KMS-11 (cell line): ENCODE data around the gene CACNA1D.

Source experiments
- H2AFZ ChIP-seq: fragments of 200-600 bp; sonication (generic); 2 replicates; pipeline ENCODE4 v1.6.1; 2016; ENCODE audit warnings: antibody characterized with exemption, mixed run types, low read depth
- H3K27ac ChIP-seq: fragments of 200-600 bp; sonication (generic); 2 replicates; pipeline ENCODE4 v1.6.1; 2016; ENCODE audit warnings: mild to moderate bottlenecking, mixed run types
- H3K27me3 ChIP-seq: fragments of 200-600 bp; sonication (generic); 2 replicates; pipeline ENCODE4 v1.6.1; 2017; ENCODE audit warnings: mild to moderate bottlenecking, low read depth, mixed run types, moderate library complexity; ENCODE audit not compliant: insufficient read depth
- H3K36me3 ChIP-seq: fragments of 200-600 bp; sonication (generic); 2 replicates; pipeline ENCODE4 v1.6.1; 2017; ENCODE audit warnings: mild to moderate bottlenecking, mixed run types; ENCODE audit not compliant: insufficient read depth
- H3K4me1 ChIP-seq: fragments of 200-600 bp; sonication (generic); 2 replicates; pipeline ENCODE4 v1.6.1; 2016; ENCODE audit warnings: mild to moderate bottlenecking, low read depth, mixed run types; ENCODE audit not compliant: poor library complexity, severe bottlenecking
- H3K4me2 ChIP-seq: fragments of 200-600 bp; sonication (generic); 2 replicates; pipeline ENCODE4 v1.7.0; 2016; ENCODE audit warnings: mild to moderate bottlenecking, mixed run types
- H3K4me3 ChIP-seq: fragments of 200-600 bp; sonication (generic); IDR thresholded peaks from 2 replicates; pipeline ENCODE4 v1.6.1; 2017; ENCODE audit warnings: low read depth, low read length, mixed read lengths; ENCODE audit not compliant: insufficient read depth
- H3K79me2 ChIP-seq: fragments of 200-600 bp; sonication (generic); 2 replicates; pipeline ENCODE4 v1.6.1; 2016; ENCODE audit warnings: low read depth, mixed run types; ENCODE audit not compliant: insufficient read depth
- H3K9ac ChIP-seq: fragments of 200-600 bp; sonication (generic); 2 replicates; pipeline ENCODE4 v1.6.1; 2016; ENCODE audit warnings: mild to moderate bottlenecking, mixed run types
- H4K20me1 ChIP-seq: fragments of 200-600 bp; sonication (generic); 2 replicates; pipeline ENCODE4 v1.6.1; 2016; ENCODE audit warnings: mild to moderate bottlenecking, mixed run types; ENCODE audit not compliant: insufficient read depth
- TF ChIP-seq, protein P1 (sequence below): fragments of 200-600 bp; sonication (generic); conservative IDR thresholded peaks from 2 replicates; pipeline ENCODE4 v1.6.1; 2017; ENCODE audit warnings: low read depth, mild to moderate bottlenecking, antibody characterized with exemption, low read length, moderate library complexity, mixed read lengths

Gene CACNA1D

DNA sequence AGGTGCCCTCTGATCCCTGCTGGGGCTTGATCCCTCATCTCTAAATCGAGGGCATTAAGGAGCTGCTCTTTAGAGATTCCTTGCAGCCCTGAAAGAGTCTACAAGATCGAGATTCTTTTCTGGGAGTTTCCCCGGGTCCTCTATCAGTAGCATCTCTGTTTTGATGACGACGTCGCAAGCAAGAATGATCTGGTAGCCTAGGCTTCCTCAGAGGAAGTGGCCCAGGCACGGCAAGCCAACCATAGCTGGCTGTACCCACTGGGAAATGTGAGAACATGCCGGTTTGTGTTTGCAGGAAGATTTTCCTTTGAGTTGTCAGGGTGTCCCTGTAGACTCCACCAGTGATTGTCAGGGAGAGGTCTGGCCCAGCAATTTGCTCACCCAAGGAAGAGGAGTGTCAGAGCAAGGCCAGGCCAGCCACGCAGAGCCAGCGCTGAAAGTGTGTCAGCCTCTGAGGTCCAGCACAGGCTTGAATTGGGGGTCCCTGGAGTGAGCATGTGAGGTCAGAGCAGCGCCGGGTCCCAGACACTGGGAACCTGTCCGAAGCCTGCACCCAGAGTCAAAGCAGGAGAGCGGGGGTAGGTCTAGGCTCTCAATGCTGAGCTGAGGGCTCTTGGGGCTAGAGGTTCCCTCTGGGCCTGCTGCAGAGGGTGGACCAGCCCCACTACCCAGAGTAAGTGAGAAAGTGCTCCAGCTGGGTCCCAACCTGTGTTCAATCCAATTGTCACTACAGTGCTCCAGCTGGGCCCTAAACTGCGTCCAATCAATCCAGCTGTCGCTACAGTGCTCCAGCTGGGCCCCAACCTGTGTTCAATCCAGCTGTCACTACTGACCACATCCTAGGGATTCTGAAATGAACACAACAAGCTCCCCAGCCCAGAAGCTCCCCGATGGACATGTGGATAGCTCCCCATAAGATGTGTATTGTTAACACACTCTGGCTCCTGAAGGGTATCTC lies 256.1 kb downstream of the CACNA1D start:
- no peaks in the 10 kb centered on the region for H3K27me3 ChIP-seq
- no peak overlapping the region for H3K4me2 ChIP-seq
- H4K20me1 ChIP-seq, result no peaks in the 10 kb centered on the region
- H3K4me1 ChIP-seq, result no peaks in the 10 kb centered on the region
- no peak overlapping the region for H2AFZ ChIP-seq
- TF ChIP-seq, protein P1, sequence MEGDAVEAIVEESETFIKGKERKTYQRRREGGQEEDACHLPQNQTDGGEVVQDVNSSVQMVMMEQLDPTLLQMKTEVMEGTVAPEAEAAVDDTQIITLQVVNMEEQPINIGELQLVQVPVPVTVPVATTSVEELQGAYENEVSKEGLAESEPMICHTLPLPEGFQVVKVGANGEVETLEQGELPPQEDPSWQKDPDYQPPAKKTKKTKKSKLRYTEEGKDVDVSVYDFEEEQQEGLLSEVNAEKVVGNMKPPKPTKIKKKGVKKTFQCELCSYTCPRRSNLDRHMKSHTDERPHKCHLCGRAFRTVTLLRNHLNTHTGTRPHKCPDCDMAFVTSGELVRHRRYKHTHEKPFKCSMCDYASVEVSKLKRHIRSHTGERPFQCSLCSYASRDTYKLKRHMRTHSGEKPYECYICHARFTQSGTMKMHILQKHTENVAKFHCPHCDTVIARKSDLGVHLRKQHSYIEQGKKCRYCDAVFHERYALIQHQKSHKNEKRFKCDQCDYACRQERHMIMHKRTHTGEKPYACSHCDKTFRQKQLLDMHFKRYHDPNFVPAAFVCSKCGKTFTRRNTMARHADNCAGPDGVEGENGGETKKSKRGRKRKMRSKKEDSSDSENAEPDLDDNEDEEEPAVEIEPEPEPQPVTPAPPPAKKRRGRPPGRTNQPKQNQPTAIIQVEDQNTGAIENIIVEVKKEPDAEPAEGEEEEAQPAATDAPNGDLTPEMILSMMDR, result no peak
- no peaks in the 10 kb centered on the region for H3K36me3 ChIP-seq
- H3K79me2 ChIP-seq, result no peaks in the 10 kb centered on the region
- H3K27ac ChIP-seq, result no peak overlapping the region
- H3K4me3 ChIP-seq, result no peak overlapping the region
- H3K9ac ChIP-seq, result no peak overlapping the region

DNA sequence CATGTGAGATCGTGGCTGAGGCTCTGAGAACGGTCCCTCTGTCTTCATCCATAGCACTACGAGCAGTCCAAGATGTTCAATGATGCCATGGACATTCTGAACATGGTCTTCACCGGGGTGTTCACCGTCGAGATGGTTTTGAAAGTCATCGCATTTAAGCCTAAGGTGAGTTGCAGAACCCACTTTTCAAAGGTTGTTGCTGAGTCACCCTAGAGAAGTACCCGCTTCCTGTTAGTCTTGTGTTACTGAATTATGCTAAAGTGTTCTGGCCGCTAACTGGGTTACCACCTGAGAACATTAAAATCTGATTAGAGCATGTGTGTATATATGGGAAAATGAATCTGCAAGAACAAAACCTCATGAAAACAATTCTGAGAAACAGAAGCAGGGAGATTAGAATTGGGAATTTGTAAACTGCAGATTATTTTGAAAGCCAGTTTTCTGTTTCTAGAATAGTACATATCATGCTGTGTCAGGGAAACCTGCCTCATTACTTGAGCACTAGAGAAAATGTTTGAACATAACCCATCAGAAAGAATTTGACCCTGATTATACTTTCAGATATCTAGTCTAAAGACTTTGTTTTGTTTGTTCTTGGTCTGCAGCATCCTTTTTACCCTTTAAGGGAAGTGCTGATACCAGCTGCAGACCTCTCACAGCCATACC lies 259.2 kb downstream of the CACNA1D start:
- H2AFZ ChIP-seq, result no peak overlapping the region
- no peaks in the 10 kb centered on the region for H3K79me2 ChIP-seq
- H4K20me1 ChIP-seq, result no peaks in the 10 kb centered on the region
- H3K4me3 ChIP-seq, result no peak overlapping the region
- no peaks in the 10 kb centered on the region for H3K36me3 ChIP-seq
- H3K27me3 ChIP-seq, result no peaks in the 10 kb centered on the region
- TF ChIP-seq, protein P1, result no peak
- no peak overlapping the region for H3K27ac ChIP-seq
- no peaks in the 10 kb centered on the region for H3K4me1 ChIP-seq
- no peak overlapping the region for H3K4me2 ChIP-seq
- H3K9ac ChIP-seq, result no peak overlapping the region

DNA sequence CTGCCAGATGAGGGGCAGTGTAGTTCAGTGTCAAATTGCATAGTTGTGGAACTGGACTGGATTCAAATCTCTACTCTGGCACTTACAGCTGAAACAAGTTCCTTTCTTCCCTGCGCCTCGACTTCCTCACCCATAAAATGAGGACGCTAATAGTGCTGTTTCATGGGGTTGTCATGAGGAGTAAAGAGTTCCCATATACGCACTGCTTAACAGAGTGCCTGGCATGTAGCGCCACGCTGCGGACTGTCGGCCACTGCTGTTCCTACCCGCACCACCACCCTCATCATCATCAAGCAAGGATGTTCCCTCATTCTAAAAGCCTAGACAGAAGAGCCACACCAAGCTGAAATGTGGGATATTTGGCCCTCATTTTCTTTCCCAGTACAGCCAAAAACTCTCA lies 259.9 kb downstream of the CACNA1D start:
- no peaks in the 10 kb centered on the region for H3K36me3 ChIP-seq
- H3K27me3 ChIP-seq, result no peaks in the 10 kb centered on the region
- TF ChIP-seq, protein P1, result no peak
- no peaks in the 10 kb centered on the region for H3K79me2 ChIP-seq
- H3K9ac ChIP-seq, result no peak overlapping the region
- H3K4me3 ChIP-seq, result no peak overlapping the region
- no peak overlapping the region for H2AFZ ChIP-seq
- no peaks in the 10 kb centered on the region for H4K20me1 ChIP-seq
- no peaks in the 10 kb centered on the region for H3K4me1 ChIP-seq
- no peak overlapping the region for H3K27ac ChIP-seq
- no peak overlapping the region for H3K4me2 ChIP-seq

DNA sequence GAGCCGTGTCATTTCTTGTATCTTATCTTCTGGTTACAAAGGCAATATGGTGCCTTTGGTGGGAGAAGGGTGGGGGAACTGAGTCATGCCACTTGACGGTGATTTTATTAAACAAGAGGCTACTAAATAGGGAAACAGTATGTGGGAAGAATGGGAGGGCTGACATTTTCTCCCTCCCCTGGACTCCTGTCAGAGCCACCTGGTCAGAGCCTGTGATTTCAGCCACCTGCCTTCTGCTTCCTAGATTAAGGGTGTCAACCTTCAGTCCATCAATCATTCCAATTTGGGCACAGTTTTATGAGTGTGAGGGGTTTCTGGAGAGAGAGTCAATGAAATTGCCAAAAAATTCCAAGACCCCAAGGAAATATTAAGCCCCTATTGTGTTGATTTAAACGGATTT lies 264.4 kb downstream of the CACNA1D start:
- Histone ChIP-seq H3K27ac (no peak overlapping the region), H2AFZ (no peak overlapping the region), H3K4me3 (no peak overlapping the region), H3K9ac (no peak overlapping the region), H3K27me3 (no peaks in the 10 kb centered on the region), H3K36me3 (no peaks in the 10 kb centered on the region), H4K20me1 (no peaks in the 10 kb centered on the region), H3K4me2 (no peak overlapping the region), H3K4me1 (no peaks in the 10 kb centered on the region), H3K79me2 (no peaks in the 10 kb centered on the region)
- TF ChIP-seq, protein P1, result no peak
